H9 (cell line): ENCODE data around the gene PGPEP1. TPM values are rescaled to one million over a fixed set of nuclear protein-coding genes. Genes with fewer than 3 reads are reported as not detected.

Source experiments
- DNase-seq: peaks from one replicate; pipeline ENCODE4 v3.0.0-alpha.2; 2017
- H2AFZ ChIP-seq: one replicate; pipeline ENCODE4 v1.6.1; 2013; ENCODE audit warnings: mild to moderate bottlenecking, low read length, control low read depth, moderate library complexity
- H2AK5ac ChIP-seq: 2 replicates; pipeline ENCODE4 v1.6.1; 2013; ENCODE audit warnings: low read length, control low read depth, mixed read lengths; ENCODE audit not compliant: insufficient read length
- H2BK120ac ChIP-seq: one replicate; pipeline ENCODE4 v1.6.1; 2013; ENCODE audit warnings: low read depth, mild to moderate bottlenecking, low read length, control low read depth, inconsistent platforms; ENCODE audit not compliant: poor library complexity, severe bottlenecking
- H2BK12ac ChIP-seq: 2 replicates; pipeline ENCODE4 v1.6.1; 2013; ENCODE audit warnings: low read length, control low read depth, mixed read lengths, low read depth; ENCODE audit not compliant: insufficient read length
- H2BK15ac ChIP-seq: 2 replicates; pipeline ENCODE4 v1.6.1; 2013; ENCODE audit warnings: low read depth, low read length, control low read depth
- H2BK20ac ChIP-seq: one replicate; pipeline ENCODE4 v1.6.1; 2013; ENCODE audit warnings: low read depth, mild to moderate bottlenecking, low read length, control low read depth, inconsistent platforms; ENCODE audit not compliant: poor library complexity, severe bottlenecking
- H2BK5ac ChIP-seq: 2 replicates; pipeline ENCODE4 v1.6.1; 2013; ENCODE audit warnings: low read length, control low read depth, mixed read lengths; ENCODE audit not compliant: insufficient read length
- H3K14ac ChIP-seq: 2 replicates; pipeline ENCODE4 v1.6.1; 2013; ENCODE audit warnings: low read length, control low read depth; ENCODE audit not compliant: insufficient read depth
- H3K18ac ChIP-seq: 2 replicates; pipeline ENCODE4 v1.6.1; 2013; ENCODE audit warnings: low read depth, mild to moderate bottlenecking, mixed read lengths, low read length, control low read depth; ENCODE audit not compliant: insufficient read length
- H3K23ac ChIP-seq: 2 replicates; pipeline ENCODE4 v1.6.1; 2013; ENCODE audit warnings: low read length, control low read depth, mixed read lengths, low read depth; ENCODE audit not compliant: insufficient read length
- H3K23me2 ChIP-seq: 2 replicates; pipeline ENCODE4 v1.6.1; 2013; ENCODE audit warnings: low read depth, mild to moderate bottlenecking, mixed read lengths, low read length, control low read depth; ENCODE audit not compliant: insufficient read length, poor library complexity, severe bottlenecking
- H3K27ac ChIP-seq: 2 replicates; pipeline ENCODE4 v1.5.1; 2013; ENCODE audit warnings: low read length, control low read depth, mixed read lengths, low read depth; ENCODE audit not compliant: insufficient read length
- H3K27me3 ChIP-seq: 2 replicates; pipeline ENCODE4 v1.6.1; 2013; ENCODE audit warnings: low read length, control low read depth, inconsistent platforms; ENCODE audit not compliant: insufficient read depth
- H3K4ac ChIP-seq: 2 replicates; pipeline ENCODE4 v1.6.1; 2013; ENCODE audit warnings: low read depth, mild to moderate bottlenecking, control low read depth, inconsistent platforms, low read length, moderate library complexity
- H3K4me1 ChIP-seq: 2 replicates; pipeline ENCODE4 v1.6.1; 2013; ENCODE audit warnings: low read length, control low read depth, inconsistent platforms; ENCODE audit not compliant: insufficient read depth
- H3K4me2 ChIP-seq: 2 replicates; pipeline ENCODE4 v1.6.1; 2013; ENCODE audit warnings: low read length, control low read depth, mixed read lengths; ENCODE audit not compliant: insufficient read length, insufficient read depth
- H3K56ac ChIP-seq: 2 replicates; pipeline ENCODE4 v1.6.1; 2013; ENCODE audit warnings: low read depth, mild to moderate bottlenecking, mixed read lengths, low read length, control low read depth; ENCODE audit not compliant: insufficient read length
- H3K79me1 ChIP-seq: 2 replicates; pipeline ENCODE4 v1.6.1; 2013; ENCODE audit warnings: low read depth, mild to moderate bottlenecking, moderate library complexity, low read length, control low read depth, inconsistent platforms; ENCODE audit not compliant: insufficient read depth, poor library complexity, severe bottlenecking
- H3K79me2 ChIP-seq: 2 replicates; pipeline ENCODE4 v1.6.1; 2013; ENCODE audit warnings: low read length, control low read depth, inconsistent platforms; ENCODE audit not compliant: insufficient read depth
- H3K9ac ChIP-seq: 2 replicates; pipeline ENCODE4 v1.6.1; 2013; ENCODE audit warnings: low read length, control low read depth, mixed read lengths; ENCODE audit not compliant: insufficient read length; ENCODE audit errors: extremely low read depth
- H3K9me3 ChIP-seq: one replicate; pipeline ENCODE4 v1.6.1; 2013; ENCODE audit warnings: low read depth, low read length, inconsistent platforms; ENCODE audit not compliant: control insufficient read depth
- H3T11ph ChIP-seq: one replicate; pipeline ENCODE4 v1.6.1; 2013; ENCODE audit warnings: mild to moderate bottlenecking, low read length, control low read depth, inconsistent platforms
- H4K20me1 ChIP-seq: one replicate; pipeline ENCODE4 v1.6.1; 2013; ENCODE audit not compliant: control insufficient read depth, insufficient read length, insufficient read depth
- H4K5ac ChIP-seq: 2 replicates; pipeline ENCODE4 v1.6.1; 2013; ENCODE audit warnings: low read depth, mild to moderate bottlenecking, mixed read lengths, low read length, control low read depth; ENCODE audit not compliant: insufficient read length
- H4K8ac ChIP-seq: replicated peaks from 2 replicates; pipeline ENCODE4 v1.6.1; 2013; ENCODE audit warnings: low read length, control low read depth, mixed read lengths, low read depth; ENCODE audit not compliant: insufficient read length
- H4K91ac ChIP-seq: 2 replicates; pipeline ENCODE4 v1.6.1; 2013; ENCODE audit warnings: low read depth, mild to moderate bottlenecking, moderate library complexity, mixed read lengths, low read length, control low read depth; ENCODE audit not compliant: insufficient read length
- H3K27ac Mint-ChIP-seq, 3 experiments: 2 replicates in 2 of 3; 3 replicates in 1 of 3; pipeline ENCODE4 v1.8.0; 2020 to 2021; ENCODE audit warnings: mixed read lengths in 3 of 3, mild to moderate bottlenecking in 1 of 3, moderate library complexity in 1 of 3
- H3K27me3 Mint-ChIP-seq: 2 replicates; pipeline ENCODE4 v1.8.0; 2021; ENCODE audit warnings: low read depth, mild to moderate bottlenecking, moderate library complexity, mixed read lengths
- H3K36me3 Mint-ChIP-seq, 3 experiments: 2 replicates in 2 of 3; 3 replicates in 1 of 3; pipeline ENCODE4 v1.8.0; 2020 to 2021; ENCODE audit warnings: low read depth in 3 of 3, mixed read lengths in 3 of 3; ENCODE audit not compliant: insufficient read depth in 1 of 3
- H3K4me1 Mint-ChIP-seq, 2 experiments: 2 replicates each; pipeline ENCODE4 v1.8.0; 2020; ENCODE audit warnings: mixed read lengths in 2 of 2
- H3K4me3 Mint-ChIP-seq, 2 experiments: 2 replicates in 1 of 2; 3 replicates in 1 of 2; pipeline ENCODE4 v1.8.0; 2020 to 2021; ENCODE audit warnings: mild to moderate bottlenecking in 2 of 2, mixed read lengths in 2 of 2, moderate library complexity in 1 of 2
- H3K9me3 Mint-ChIP-seq, 2 experiments: 2 replicates in 1 of 2; 3 replicates in 1 of 2; pipeline ENCODE4 v1.8.0; 2020; ENCODE audit warnings: mild to moderate bottlenecking in 2 of 2, mixed read lengths in 2 of 2, moderate library complexity in 1 of 2
- WGBS: extraction: QIAGEN DNeasy Blood & Tissue Kit; methylation state at CpG from one replicate; pipeline ENCODE4 v1.1.7; 2013; ENCODE audit warnings: missing lambda C conversion rate, low lambda C conversion rate, mixed read lengths; ENCODE audit not compliant: insufficient read length; ENCODE audit errors: extremely low coverage; 5-methylcytosine and 5-hydroxymethylcytosine counted together
- total RNA-seq: library from RNA; stranded (reverse); gene quantifications from 2 replicates; pipeline ENCODE4 v1.2.1, GENCODE V29; 2021
- TF ChIP-seq, protein P1 (sequence below): fragments of 200-600 bp; sonication (generic); conservative IDR thresholded peaks from 3 replicates; pipeline ENCODE4 v1.8.0; 2021; ENCODE audit warnings: antibody characterized with exemption, mild to moderate bottlenecking

The PGPEP1 gene
- total RNA-seq, 1 experiment from 2014 or later, result 64.8 TPM

DNA sequence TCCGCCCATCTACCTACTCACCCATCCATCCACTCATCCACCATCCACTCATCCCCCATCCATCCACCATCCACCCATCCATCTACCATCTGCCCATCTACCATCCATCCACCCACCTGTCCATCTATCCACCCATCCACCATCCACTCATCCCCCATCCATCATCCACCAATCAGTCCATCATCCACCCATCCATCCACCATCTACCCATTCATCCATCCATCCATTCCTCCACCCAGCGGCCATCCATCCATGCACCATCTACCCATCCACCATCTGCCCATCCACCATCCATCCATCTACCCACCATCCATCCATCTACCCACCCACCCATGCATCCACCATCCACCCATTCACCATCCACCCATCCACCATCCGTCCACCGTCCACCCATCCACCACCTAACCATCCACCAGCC lies 45.4 kb upstream of the PGPEP1 start:
- no peak overlapping the region for H2AFZ ChIP-seq
- H3K9me3 Mint-ChIP-seq, result no peaks in the 10 kb centered on the region; a peak in 2 of 5 replicates
- peak overlapping the region; percentile 27 for H2AK5ac ChIP-seq
- no peak overlapping the region for H3K4ac ChIP-seq
- H4K91ac ChIP-seq, result no peak overlapping the region
- no peak overlapping the region for H2BK120ac ChIP-seq
- no peak overlapping the region for H3K27ac Mint-ChIP-seq
- peaks cover 4% of the 10 kb centered on the region; the same call in 1 of the 2 replicates for H3K4me1 ChIP-seq
- no peak for DNase-seq
- TF ChIP-seq, protein P1, sequence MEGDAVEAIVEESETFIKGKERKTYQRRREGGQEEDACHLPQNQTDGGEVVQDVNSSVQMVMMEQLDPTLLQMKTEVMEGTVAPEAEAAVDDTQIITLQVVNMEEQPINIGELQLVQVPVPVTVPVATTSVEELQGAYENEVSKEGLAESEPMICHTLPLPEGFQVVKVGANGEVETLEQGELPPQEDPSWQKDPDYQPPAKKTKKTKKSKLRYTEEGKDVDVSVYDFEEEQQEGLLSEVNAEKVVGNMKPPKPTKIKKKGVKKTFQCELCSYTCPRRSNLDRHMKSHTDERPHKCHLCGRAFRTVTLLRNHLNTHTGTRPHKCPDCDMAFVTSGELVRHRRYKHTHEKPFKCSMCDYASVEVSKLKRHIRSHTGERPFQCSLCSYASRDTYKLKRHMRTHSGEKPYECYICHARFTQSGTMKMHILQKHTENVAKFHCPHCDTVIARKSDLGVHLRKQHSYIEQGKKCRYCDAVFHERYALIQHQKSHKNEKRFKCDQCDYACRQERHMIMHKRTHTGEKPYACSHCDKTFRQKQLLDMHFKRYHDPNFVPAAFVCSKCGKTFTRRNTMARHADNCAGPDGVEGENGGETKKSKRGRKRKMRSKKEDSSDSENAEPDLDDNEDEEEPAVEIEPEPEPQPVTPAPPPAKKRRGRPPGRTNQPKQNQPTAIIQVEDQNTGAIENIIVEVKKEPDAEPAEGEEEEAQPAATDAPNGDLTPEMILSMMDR, result no peak
- no peak overlapping the region for H3K23ac ChIP-seq
- peaks cover 27 to 35% of the 10 kb centered on the region in 2 experiments for H3K4me1 Mint-ChIP-seq
- H2BK20ac ChIP-seq, result no peak overlapping the region
- peaks cover 5% of the 10 kb centered on the region for H3K27me3 Mint-ChIP-seq
- peaks cover 9% of the 10 kb centered on the region for H3K23me2 ChIP-seq
- no peak overlapping the region for H2BK5ac ChIP-seq
- H3K36me3 Mint-ChIP-seq, result no peaks in the 10 kb centered on the region; a peak in 1 of 7 replicates
- no peak overlapping the region for H3K14ac ChIP-seq
- H3K4me3 Mint-ChIP-seq, result peak overlapping the region in 1 of 2 experiments; percentile 20; a peak in 1 of 5 replicates
- no peaks in the 10 kb centered on the region for H3K79me1 ChIP-seq
- H4K5ac ChIP-seq, result peak overlapping the region; percentile 45
- H3K27me3 ChIP-seq, result no peaks in the 10 kb centered on the region
- H3K4me2 ChIP-seq, result no peak overlapping the region
- H3K56ac ChIP-seq, result peak overlapping the region; percentile 10
- no peak overlapping the region for H3T11ph ChIP-seq
- H4K20me1 ChIP-seq, result no peaks in the 10 kb centered on the region
- H2BK15ac ChIP-seq, result no peak overlapping the region
- H2BK12ac ChIP-seq, result no peak overlapping the region
- no peak overlapping the region for H3K9ac ChIP-seq
- no peaks in the 10 kb centered on the region; the same call in 1 of the 2 replicates for H3K79me2 ChIP-seq
- no peaks in the 10 kb centered on the region for H3K9me3 ChIP-seq
- 100% methylated on average over 1 of the region's 4 CpGs for WGBS
- H3K27ac ChIP-seq, result no peak overlapping the region
- H4K8ac ChIP-seq, result no peak overlapping the region
- no peak overlapping the region for H3K18ac ChIP-seq
